ENCODE measurements around the gene KRTAP10-3. TPM values are rescaled to one million over a fixed set of nuclear protein-coding genes. Genes with fewer than 3 reads are reported as not detected.

KRTAP10-3 gene
- total RNA-seq, 1 donor from 2014 or later, result not detected

- FAIRE-seq, result no peak
- TF ChIP-seq CTCF (IDR thresholded peaks at IDR 0.05; ENCODE audit: insufficient read depth, low read length, severe bottlenecking), result no peak
- Histone ChIP-seq H3K4me3 (ENCODE audit: low read depth, low read length) (no peak overlapping the region), H3K36me3 (ENCODE audit: control insufficient read depth, insufficient read depth, low read length) (no peaks in the 10 kb centered on the region), H3K27me3 (ENCODE audit: control insufficient read depth, insufficient read depth, low read length) (no peaks in the 10 kb centered on the region)
- DNase-seq (ENCODE audit: low read depth), result no peak
Observed at GRCh38 chr21:44515359-44516165, 43.0 kb downstream of the KRTAP10-3 start.

- no peaks in the 10 kb centered on the region for H3K36me3 ChIP-seq (ENCODE audit: control insufficient read depth, insufficient read depth, low read length)
- no peak for FAIRE-seq
- no peaks in the 10 kb centered on the region for H3K27me3 ChIP-seq (ENCODE audit: control insufficient read depth, insufficient read depth, low read length)
- DNase-seq (ENCODE audit: low read depth), result no peak
- H3K4me3 ChIP-seq (ENCODE audit: low read depth, low read length), result no peak overlapping the region
- no peak for TF ChIP-seq CTCF (IDR thresholded peaks at IDR 0.05; ENCODE audit: insufficient read depth, low read length, severe bottlenecking)
Observed at GRCh38 chr21:44514746-44515358, 43.7 kb downstream of the KRTAP10-3 start.

- no peak for DNase-seq (ENCODE audit: low read depth)
- no peak for TF ChIP-seq CTCF (IDR thresholded peaks at IDR 0.05; ENCODE audit: insufficient read depth, low read length, severe bottlenecking)
- no peak for FAIRE-seq
- Histone ChIP-seq H3K36me3 (ENCODE audit: control insufficient read depth, insufficient read depth, low read length) (no peaks in the 10 kb centered on the region), H3K27me3 (ENCODE audit: control insufficient read depth, insufficient read depth, low read length) (no peaks in the 10 kb centered on the region), H3K4me3 (ENCODE audit: low read depth, low read length) (no peak overlapping the region)
Observed at GRCh38 chr21:44514218-44514520, 44.4 kb downstream of the KRTAP10-3 start.

- Histone ChIP-seq H3K4me3 (ENCODE audit: low read depth, low read length) (no peak overlapping the region), H3K36me3 (ENCODE audit: control insufficient read depth, insufficient read depth, low read length) (no peaks in the 10 kb centered on the region), H3K27me3 (ENCODE audit: control insufficient read depth, insufficient read depth, low read length) (no peaks in the 10 kb centered on the region)
- FAIRE-seq, result no peak
- no peak for TF ChIP-seq CTCF (IDR thresholded peaks at IDR 0.05; ENCODE audit: insufficient read depth, low read length, severe bottlenecking)
- DNase-seq (ENCODE audit: low read depth), result no peak
Observed at GRCh38 chr21:44513389-44514217, 45.0 kb downstream of the KRTAP10-3 start.

GRCh38 chr21:44512496-44513388 lies 45.9 kb downstream of the KRTAP10-3 start:
- FAIRE-seq (no peak), DNase-seq (ENCODE audit: low read depth) (no peak)
- no peak for TF ChIP-seq CTCF (IDR thresholded peaks at IDR 0.05; ENCODE audit: insufficient read depth, low read length, severe bottlenecking)
- Histone ChIP-seq H3K27me3 (ENCODE audit: control insufficient read depth, insufficient read depth, low read length) (no peaks in the 10 kb centered on the region), H3K36me3 (ENCODE audit: control insufficient read depth, insufficient read depth, low read length) (no peaks in the 10 kb centered on the region), H3K4me3 (ENCODE audit: low read depth, low read length) (no peak overlapping the region)
